Occipital lobe (tissue), 2 donors: Measurements from ENCODE around the gene SLX9. TPM values are rescaled to one million over a fixed set of nuclear protein-coding genes. Genes with fewer than 3 reads are reported as not detected.

ENCODE experiments used
- DNase-seq: peaks from one replicate; lab custom pipeline; 2025; lab: John Stamatoyannopoulos, UW
- total RNA-seq: library from RNA; depleted of rRNA; stranded (reverse); fragments of >200 nt; gene quantifications from one replicate; pipeline ENCODE4 v1.2.3, GENCODE V29; 2014

SLX9 gene
- total RNA-seq, 1 donor from 2014 or later, result 6.1 TPM

DNA sequence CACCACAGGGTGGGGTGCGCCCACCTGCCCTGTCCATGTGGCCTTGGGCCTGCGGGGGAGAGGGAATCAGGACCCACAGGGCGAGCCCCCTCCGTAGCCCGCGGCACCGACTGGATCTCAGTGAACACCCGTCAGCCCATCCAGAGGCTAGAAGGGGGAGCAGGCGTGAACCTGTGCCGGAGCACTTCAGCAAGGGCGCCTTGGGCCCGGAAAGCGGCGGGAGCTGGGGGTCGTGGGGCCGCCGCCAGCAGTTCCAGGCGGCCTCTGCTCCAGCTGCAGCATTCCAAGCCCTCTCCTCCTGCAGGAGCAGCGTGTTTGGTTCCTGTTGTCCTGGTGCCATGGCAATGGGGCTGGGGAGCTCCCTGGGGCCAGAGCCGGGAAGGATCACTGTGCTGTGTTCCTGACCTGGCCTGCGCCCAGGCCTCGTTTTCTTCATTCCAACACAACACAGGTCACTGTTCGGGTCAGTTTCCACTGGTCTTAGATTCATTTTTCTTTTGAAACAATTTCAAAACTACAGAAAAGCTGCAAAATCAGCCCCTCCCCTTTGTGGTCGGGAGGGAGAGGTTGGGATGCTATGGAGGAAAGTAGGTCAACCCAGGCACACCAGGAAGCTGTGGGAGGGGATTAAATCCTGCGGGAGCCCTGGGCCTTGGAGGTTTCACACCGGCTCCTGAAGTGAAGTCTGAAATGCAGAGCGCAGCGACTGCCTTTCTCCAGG lies 18.8 kb downstream of the SLX9 start:
- no peak for DNase-seq

GRCh38 chr21:44959376-44960091 lies 19.7 kb downstream of the SLX9 start:
- no peak for DNase-seq

GRCh38 chr21:44960141-44961092 lies 20.6 kb downstream of the SLX9 start:
- no peak for DNase-seq

DNA sequence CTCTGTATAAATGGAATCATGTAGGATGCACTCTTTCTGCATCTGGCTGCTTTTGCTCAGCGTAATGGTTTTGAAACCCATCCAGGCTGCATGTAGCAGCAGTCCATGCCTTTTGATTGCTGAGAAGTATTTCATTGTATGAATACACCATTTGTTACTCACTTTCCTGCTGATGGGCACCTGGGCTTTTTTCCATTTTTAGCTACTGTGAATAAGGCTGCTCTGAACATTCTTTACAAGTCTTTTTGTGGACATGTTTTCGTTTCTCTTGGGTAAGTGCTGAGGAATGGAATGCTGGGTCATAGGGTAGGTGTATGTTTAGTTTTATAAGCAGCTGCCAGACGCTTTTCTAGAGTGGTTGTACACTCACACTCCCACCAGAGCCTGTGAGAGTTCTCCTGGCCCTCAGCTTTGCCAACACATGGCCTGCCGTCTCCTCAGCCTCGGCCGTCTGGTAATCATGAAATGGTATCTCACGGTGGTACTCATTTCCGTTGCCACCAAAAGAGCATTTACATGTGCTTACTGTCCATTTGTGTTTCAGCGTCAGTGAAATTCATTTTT lies 22.7 kb downstream of the SLX9 start:
- no peak for DNase-seq

DNA sequence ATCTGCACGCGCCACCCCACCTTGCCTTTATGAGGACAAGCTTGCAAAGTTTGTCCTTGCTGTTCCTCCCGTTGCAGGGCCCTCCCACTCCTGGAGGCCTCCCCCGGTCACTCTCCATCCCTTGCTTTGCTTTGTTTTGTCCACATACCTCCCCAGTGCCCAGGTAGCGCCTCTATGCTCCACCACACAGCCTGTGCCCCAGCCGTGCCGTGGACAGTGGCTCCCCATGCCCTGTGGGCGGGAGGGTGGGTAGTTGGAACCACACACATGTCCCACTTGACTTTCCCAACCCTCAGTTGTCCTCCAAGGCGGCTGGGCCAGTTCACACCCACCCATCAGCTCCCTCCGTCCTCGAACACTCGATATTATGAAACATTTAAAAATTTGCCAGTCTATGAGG lies 24.6 kb downstream of the SLX9 start:
- DNase-seq, result no peak

DNA sequence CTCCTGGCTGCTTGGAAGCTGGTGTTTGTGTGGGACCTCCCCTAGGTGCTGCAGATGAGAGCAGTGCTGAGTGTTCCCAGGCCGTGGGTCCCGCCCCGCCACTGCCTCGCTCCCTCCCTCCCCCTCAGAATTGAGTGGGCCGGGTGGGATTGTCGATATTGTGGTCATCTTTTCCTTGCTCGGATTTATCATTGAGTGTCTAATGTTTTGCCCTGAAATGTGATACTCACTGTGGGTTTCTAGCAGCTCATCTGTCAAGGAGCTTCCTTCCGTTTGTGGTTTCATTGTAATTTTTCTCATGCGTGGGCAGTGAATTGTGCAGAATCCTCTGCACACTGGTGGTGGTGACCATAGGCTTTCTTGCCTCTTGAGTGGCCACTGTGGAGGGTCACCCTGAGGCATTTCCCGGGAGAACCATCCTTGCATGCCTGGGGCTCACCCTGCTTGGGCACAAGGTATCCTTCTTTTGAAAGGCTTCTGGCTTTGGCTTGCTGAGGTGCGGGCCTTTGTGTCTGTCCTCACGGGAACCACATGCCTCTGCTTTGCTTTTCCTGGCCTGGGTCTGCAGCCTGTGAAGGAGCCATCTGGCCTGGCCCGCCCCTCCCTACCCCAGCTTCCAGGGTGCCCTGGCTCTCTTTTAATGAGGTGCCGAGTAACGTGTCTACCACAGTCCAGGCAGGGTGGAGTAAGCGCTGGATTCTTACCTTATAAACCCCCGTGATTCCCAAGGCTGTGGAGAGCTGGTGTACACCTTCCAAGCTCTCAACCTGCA lies 25.6 kb downstream of the SLX9 start:
- no peak for DNase-seq

DNA sequence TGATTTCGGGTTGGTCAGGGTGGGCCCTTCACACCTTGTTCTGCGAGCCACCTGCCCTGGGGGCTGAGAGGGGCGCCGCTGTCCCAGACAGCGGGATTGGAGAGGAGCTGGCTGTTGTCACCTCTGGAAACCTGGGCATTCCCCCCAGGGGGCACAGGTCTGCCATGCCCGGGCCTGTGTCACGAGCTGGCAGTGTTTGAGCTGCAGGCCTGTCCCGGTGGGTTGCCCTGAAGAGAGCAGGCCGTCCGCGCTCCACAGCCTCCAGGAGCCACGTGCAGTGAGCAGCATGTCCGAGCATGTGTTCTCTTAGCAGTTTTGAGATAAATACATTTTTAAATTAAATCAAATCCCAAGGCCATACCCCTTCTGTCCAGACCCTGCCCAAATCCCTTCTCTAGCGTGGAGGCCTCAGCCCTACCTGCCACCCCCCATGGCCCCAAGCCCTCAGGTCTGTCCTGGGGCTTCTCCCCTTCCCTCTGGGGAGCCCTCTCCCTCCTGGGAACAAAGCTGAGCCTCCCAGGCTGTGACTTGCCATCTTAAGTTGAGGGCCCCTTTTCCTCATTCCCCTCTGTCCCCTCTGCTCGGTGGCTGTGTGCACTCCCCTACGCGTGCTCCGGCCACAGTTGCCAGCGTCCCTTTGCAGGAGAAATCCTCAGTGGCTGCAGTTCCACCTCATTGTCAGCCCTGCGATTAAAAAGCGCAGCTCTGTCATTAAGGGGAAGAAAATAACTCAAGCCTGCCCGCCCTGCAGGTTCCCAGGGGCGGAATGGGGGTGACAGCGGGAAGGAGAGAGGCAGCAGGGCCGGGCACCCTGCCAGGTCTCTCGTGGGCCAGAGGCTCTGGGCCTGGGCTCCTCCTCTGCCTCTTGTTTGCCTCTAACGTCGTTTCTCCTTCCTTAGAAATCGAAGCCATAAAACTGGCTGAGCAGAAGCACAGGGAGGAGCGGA lies 26.6 kb downstream of the SLX9 start:
- DNase-seq, result no peak

GRCh38 chr21:44967082-44968047 lies 27.5 kb downstream of the SLX9 start:
- DNase-seq, result no peak

DNA sequence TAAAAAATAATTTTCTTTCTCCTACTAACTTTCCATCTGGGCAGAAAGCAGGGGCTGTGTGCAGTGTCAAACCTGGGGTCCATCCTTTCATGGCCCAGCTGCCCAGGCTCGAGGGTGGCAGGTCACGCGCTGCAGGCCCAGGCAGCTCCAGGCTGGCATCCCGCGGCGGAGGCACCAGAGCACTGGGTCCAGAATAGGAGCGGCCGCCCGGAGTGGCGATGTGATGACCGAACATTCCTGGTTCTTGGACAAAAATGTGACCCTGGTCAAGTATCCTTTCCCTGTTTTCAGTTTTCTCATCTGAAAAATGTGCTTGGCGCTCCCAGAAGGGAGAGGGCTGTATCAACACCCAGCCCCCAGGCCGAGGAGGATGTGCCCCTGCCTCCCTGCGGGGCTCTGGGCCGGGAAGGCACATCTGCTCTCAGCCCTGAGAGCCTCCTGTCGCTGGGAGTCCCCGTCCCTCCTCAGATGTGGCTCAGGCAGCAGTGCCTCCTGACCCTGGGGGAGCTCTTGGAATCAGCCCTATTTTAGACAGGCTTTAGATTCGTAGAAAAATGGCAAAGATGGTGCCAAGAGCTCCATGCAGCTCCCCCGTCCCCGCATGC lies 29.3 kb downstream of the SLX9 start:
- no peak for DNase-seq

DNA sequence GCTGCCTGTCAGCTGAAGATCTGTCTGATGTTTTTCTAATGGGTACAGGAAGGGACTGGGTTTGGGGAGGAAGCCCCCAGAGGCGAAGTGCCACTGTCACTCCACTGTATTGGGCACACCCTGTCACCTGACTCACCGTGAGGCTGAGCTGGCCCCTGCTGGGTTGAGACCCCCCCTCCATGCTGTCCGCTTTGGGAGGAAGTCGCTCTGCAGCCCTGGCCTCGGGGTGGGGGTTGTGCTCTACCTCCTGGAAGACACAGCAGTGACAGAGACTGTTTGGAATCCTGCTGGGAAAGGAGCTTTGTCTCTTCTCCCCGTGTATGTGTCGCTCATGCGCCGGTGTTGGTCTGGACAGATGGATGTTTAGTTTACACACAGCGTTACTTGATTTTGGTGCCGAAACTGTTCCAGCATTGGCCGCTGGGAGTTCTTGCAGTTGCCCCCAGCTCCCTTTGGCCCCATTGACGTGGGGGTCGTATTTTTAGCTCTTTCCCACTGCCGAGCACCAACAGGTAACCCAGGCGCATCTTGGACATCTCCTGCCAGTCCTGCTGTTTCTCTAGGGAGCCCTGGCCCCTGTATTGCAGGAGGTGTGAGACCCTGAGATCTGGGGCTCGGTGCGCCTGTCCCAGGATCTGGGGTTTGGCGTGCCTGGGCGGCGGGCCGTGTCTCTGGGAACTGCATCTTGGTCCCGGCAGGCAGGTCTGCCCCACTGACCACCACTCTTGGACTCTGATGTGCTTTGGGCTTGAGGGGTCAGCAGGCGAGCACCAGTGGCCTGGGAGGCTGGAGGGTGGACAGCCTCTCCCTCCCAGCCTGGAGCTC lies 30.3 kb downstream of the SLX9 start:
- no peak for DNase-seq

GRCh38 chr21:44970766-44971671 lies 31.2 kb downstream of the SLX9 start:
- DNase-seq, result no peak

DNA sequence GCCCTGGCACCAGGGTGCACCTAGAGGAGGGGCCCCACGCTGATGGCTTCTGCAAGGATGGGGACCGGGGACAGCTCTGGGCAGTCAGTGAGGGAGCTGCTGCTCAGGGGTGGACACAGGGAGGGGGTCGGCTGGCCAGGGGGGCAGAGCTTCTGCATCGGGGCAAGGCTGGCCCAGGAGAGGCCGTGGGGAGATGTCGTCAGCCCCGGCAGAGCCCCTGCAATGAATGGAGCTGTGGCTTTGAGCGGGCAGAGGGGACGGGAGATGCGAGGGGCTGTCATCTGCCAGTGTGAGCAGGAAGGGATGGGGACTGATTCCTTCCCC lies 31.8 kb downstream of the SLX9 start:
- no peak for DNase-seq

- no peak for DNase-seq
Measured at GRCh38 chr21:44972301-44972814, 32.5 kb downstream of the SLX9 start.

DNA sequence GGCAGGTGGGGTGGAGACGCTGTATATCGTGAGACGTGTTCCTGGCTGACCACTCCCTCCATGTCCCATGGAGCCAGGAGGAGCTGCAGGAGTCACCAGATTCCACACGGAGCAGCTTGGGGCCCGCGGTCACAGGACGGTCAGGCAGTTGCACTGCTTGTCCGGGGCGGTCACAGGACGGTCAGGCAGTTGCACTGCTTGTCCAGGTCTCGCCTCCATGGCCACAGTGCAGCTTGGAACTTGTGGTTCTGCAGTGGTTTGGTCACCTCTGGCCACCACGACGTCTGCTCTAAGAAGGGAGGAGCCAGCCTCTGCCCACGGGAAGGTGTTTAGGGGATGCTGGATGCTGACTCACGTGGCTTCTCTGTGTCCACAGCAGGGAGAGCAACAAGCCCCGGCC lies 33.0 kb downstream of the SLX9 start:
- no peak for DNase-seq

GRCh38 chr21:44973598-44973997 lies 33.8 kb downstream of the SLX9 start:
- DNase-seq, result no peak

DNA sequence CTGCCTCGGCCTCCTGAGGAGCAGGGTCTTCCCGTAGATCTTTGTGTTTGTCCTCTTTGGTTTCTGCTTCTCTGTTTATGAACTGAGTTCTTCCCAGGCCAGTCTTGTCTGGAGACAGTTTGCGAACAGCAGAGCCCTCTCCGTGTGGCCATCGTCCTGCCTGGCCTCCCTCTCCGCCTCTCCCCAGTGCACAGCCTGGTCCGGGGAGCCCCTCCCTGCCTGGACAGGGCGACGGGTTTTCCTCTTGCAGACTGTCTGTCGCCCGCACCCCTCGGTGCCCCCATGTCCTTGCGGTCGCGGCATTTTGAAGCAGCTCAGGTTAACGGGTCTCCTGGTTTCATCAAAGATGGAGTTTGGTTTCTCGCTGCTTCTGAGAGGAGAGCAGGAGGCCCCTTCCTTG lies 34.8 kb downstream of the SLX9 start:
- no peak for DNase-seq
